Measurements from ENCODE around the gene ENG. TPM values are rescaled to one million over a fixed set of nuclear protein-coding genes. Genes with fewer than 3 reads are reported as not detected.

The ENG gene
- total RNA-seq, 4 donors from 2014 or later, result 45.6 to 115 (median 51.1) TPM

- intact Hi-C loops (cut with DNase I), result no loop called here
- H3K9me3 ChIP-seq, result no peaks in the 10 kb centered on the region
- TF ChIP-seq POLR2A (IDR thresholded peaks at IDR 0.05), result no peak
- TF ChIP-seq, protein P1, sequence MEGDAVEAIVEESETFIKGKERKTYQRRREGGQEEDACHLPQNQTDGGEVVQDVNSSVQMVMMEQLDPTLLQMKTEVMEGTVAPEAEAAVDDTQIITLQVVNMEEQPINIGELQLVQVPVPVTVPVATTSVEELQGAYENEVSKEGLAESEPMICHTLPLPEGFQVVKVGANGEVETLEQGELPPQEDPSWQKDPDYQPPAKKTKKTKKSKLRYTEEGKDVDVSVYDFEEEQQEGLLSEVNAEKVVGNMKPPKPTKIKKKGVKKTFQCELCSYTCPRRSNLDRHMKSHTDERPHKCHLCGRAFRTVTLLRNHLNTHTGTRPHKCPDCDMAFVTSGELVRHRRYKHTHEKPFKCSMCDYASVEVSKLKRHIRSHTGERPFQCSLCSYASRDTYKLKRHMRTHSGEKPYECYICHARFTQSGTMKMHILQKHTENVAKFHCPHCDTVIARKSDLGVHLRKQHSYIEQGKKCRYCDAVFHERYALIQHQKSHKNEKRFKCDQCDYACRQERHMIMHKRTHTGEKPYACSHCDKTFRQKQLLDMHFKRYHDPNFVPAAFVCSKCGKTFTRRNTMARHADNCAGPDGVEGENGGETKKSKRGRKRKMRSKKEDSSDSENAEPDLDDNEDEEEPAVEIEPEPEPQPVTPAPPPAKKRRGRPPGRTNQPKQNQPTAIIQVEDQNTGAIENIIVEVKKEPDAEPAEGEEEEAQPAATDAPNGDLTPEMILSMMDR (IDR thresholded peaks at IDR 0.05), result no peak
Observed at GRCh38 chr9:127878001-127878651, 23.7 kb upstream of the ENG start.

DNA sequence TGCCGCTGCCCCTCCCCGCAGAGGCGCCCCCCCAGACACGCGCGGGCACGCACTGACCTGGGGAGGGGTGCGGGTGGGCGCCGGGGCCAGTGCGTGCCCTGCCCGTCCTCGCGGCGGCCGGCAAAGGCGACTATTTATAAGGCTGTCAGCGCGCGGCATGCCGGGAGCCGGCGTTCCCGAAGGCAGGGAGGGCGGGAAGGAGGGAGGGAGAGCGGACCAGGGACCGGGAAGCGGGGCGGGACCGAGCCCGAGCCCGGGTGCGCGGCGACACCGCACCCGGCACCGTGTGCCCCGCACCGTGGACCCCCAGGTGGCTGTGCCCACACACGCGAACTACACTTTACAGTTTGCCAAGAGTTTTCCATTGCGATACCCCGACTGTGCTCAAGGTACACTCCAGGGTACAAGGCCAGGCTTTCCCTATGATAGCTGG is 23.1 kb upstream of the ENG start, which contains the start of gene AK1:
Gene AK1 (minus strand): TSS at position 110 of the 433 bp plus-strand sequence. CDS start 3,058 bp downstream, outside the sequence.
- Histone ChIP-seq H3K4me1 (peaks cover 43 to 44% of the 10 kb centered on the region in 2 donors), H3K4me3 (replicated peaks in 1 of 3) (peak within 1 kb of the TSS; percentile 18 to 54 (median 28)), H3K27ac (peak within 1 kb of the TSS; percentile 44 to 74 (median 65)), H3K27me3 (no peaks in the 10 kb centered on the region), H3K36me3 (no peaks in the 10 kb centered on the region), H3K9me3 (no peaks in the 10 kb centered on the region)
- peak; percentile 84 to 88 for DNase-seq
- 10 to 13% methylated on average over 2 to 7 of the region's 44 CpGs for WGBS, 2 donors
- TF ChIP-seq, protein P1 (IDR thresholded peaks at IDR 0.05), result no peak
- TF ChIP-seq POLR2A (IDR thresholded peaks at IDR 0.05), result peak in 1 of 2 donors; percentile 86
- intact Hi-C loops (cut with DNase I), result no loop called here

More at GRCh38 chr9:127878001-127878651, 23.7 kb upstream of the ENG start:
- no peak for DNase-seq
- Histone ChIP-seq H3K27me3 (no peaks in the 10 kb centered on the region), H3K36me3 (no peaks in the 10 kb centered on the region), H3K4me1 (peaks cover 43 to 44% of the 10 kb centered on the region in 2 donors), H3K4me3 (replicated peaks in 1 of 3) (peak overlapping the region in 2 of 3 donors; percentile 18 to 54), H3K27ac (peak overlapping the region in 2 of 3 donors; percentile 44 to 74)
- WGBS, 2 donors, result 54 to 71% methylated on average over 9 to 18 of the region's 18 CpGs

DNA sequence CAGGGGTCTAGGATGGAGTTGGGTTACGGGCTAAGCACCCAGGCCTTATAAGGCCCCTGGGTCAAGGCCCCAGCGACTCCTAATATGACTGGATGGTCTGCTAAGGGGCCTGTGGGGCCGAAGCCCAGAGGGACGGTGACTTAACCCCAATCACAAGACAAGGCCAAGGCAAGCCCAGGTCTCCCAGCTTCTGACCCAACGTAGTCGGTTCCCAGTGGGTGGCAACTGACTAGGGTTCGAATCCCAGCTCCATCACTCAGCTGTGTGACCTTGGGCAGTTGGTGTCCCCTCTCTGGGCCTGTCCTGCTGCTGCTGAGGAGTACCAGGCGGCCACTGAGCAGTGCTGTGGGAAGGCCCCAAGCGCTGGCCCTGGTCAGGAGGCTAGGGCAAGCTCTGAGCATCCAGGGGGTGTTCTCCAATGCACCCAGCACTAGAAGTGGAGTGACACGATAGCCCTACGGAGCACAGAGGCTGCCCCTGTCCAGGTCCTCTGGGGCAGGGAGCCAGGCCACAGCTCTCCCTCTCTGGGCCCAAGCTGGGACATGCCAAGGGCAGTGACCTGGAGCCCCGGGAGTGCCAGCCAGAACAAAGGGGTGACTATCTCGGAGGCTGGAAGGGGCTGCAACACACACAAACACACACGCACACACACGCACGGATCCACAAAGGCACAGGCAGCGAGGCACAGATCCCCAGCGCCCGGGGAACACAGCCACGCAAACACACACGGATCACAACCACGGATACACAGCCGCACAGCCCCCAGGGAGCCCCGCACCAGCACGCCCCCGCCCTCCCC is 22.5 kb upstream of the ENG start:
- Histone ChIP-seq H3K4me3 (replicated peaks in 1 of 3) (peak overlapping the region; percentile 18 to 54 (median 28)), H3K9me3 (no peaks in the 10 kb centered on the region), H3K4me1 (peaks cover 43 to 44% of the 10 kb centered on the region in 2 donors), H3K27me3 (no peaks in the 10 kb centered on the region), H3K27ac (peak overlapping the region; percentile 44 to 74 (median 65)), H3K36me3 (no peaks in the 10 kb centered on the region)
- 13 to 59% methylated on average over 9 to 12 of the region's 26 CpGs for WGBS, 2 donors
- intact Hi-C loops (cut with DNase I), result no loop called here
- TF ChIP-seq POLR2A (IDR thresholded peaks at IDR 0.05), result no peak
- TF ChIP-seq, protein P1 (IDR thresholded peaks at IDR 0.05), result no peak
- DNase-seq, result peak; percentile 77 to 83

- no peak overlapping the region for H3K4me3 ChIP-seq (replicated peaks in 1 of 3)
- peak overlapping the region; percentile 44 to 74 (median 65) for H3K27ac ChIP-seq
- TF ChIP-seq POLR2A (IDR thresholded peaks at IDR 0.05), result no peak
- TF ChIP-seq, protein P1 (IDR thresholded peaks at IDR 0.05), result peak in 1 of 6 experiments; percentile 17
- H3K36me3 ChIP-seq, result peaks cover 0 to 5% of the 10 kb centered on the region in 2 donors
- peak; percentile 64 to 86 for DNase-seq
- H3K27me3 ChIP-seq, result no peaks in the 10 kb centered on the region
- H3K9me3 ChIP-seq, result no peaks in the 10 kb centered on the region
- intact Hi-C loops (cut with DNase I), result no loop called here
- H3K4me1 ChIP-seq, result peaks cover 43 to 44% of the 10 kb centered on the region in 2 donors
- 16 to 55% methylated on average over 6 to 7 of the region's 14 CpGs for WGBS, 2 donors
Observed at GRCh38 chr9:127876026-127876763, 21.7 kb upstream of the ENG start.
